ENCODE data around the gene UNG. TPM values are rescaled to one million over a fixed set of nuclear protein-coding genes. Genes with fewer than 3 reads are reported as not detected.

UNG gene
- total RNA-seq, 1 experiment from 2014 or later = 99.0 TPM

DNA sequence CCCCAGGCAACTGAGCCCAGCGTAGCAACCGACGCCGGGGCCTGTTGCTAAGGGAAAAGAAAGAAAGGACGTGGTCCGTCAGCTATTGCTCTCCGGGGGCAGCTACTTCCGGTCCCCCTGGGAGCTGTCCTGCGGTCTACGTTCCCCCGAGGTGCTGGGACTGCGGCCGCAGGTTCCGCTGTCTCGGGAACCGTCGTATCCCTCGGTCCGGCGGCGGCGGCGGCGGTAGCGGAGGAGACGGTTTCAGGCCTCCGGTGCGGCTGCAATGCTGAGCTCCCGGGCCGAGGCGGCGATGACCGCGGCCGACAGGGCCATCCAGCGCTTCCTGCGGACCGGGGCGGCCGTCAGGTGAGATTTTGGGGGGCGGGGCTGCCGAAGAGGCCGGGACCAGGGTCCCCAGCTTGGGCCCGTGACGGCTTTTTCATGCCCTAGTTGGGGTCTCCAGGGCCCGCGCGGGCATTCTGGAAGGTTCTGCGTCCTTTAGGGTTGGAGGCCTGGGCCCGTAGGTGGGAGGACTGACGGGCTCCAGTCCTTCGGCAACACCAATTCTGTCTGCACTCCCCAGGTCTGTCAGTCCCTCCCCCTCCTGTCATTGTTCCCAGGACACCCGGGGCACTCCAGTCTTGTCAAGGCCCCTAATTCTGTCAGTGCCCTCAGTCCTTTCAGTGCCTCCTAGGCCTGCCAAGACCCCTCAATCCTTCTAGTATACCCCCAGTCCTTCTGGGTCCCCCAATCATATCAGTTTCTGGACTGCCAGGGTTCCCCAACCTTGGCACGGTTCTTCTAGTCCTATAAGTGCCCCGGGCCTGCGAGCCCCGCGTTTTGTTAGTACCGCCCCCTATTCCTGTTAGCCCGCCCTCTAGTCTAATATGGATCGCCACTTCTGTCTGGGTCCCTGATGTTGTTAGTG, 44.7 kb upstream of the UNG start, which contains the start of gene USP30:
USP30 (plus strand) TSS at position 163 of the 910 bp plus-strand sequence; CDS start at position 266, 103 bp downstream.
- ChIA-PET RAD21 (ENCODE audit: low non-redundant PET in 1 of 2, low total read pairs in 2 of 2, uncharacterized antibody in 2 of 2, unreplicated experiment in 2 of 2) (no interaction called here), CTCF (no interaction called here), POLR2A (no interaction called here)
- peak within 1 kb of the TSS; percentile 78 for H2AFZ ChIP-seq (ENCODE audit: low read depth, low read length, poor library complexity, severe bottlenecking)
- DNase-seq (ENCODE audit: low read depth, low spot score) = peak; percentile 76
- H3K9ac ChIP-seq (ENCODE audit: low read length) = peak within 1 kb of the TSS; percentile 63
- ATAC-seq = peak; percentile 91
- TSS peak; percentile 55 for BruUV-seq (replicated peaks)
- H3K9me3 ChIP-seq (ENCODE audit: control insufficient read depth in 1 of 2, insufficient read depth in 1 of 2, low read depth in 1 of 2, low read length in 2 of 2) = no peaks in the 10 kb centered on the region
- no peaks in the 10 kb centered on the region for H3K27me3 ChIP-seq (ENCODE audit: insufficient read depth, low read length)
- H3K4me2 ChIP-seq (ENCODE audit: low read length) = peak within 1 kb of the TSS; percentile 98
- H3K4me3 ChIP-seq (replicated peaks in 1 of 2; ENCODE audit: low read depth in 1 of 2, low read length in 2 of 2) = peak within 1 kb of the TSS; percentile 79 to 91
- H3K79me2 ChIP-seq (ENCODE audit: insufficient read depth, low read length) = no peaks in the 10 kb centered on the region
- H4K20me1 ChIP-seq (ENCODE audit: insufficient read depth) = no peaks in the 10 kb centered on the region
- peaks cover 6 to 13% of the 10 kb centered on the region in 2 experiments; a peak in 2 of 4 replicates for H3K4me1 ChIP-seq (ENCODE audit: control insufficient read depth in 1 of 2, insufficient read depth in 2 of 2, low read length in 2 of 2)
- TF ChIP-seq POLR2AphosphoS5 (IDR thresholded peaks at IDR 0.05; ENCODE audit: low read depth, low read length) = peak; percentile 67
- TF ChIP-seq ZFX (IDR thresholded peaks at IDR 0.05) = peak; percentile 68
- TF ChIP-seq EGR1 (IDR thresholded peaks at IDR 0.05; ENCODE audit: low read depth) = 0 out of 2 replicates have a peak, but pooled peaks have one; percentile 49
- TF ChIP-seq POLR2A (IDR thresholded peaks at IDR 0.05; ENCODE audit: borderline replicate concordance, extremely low read depth, insufficient read depth, insufficient read length) = no peak
- TF ChIP-seq JUND (IDR thresholded peaks at IDR 0.05) = no peak
- peak; percentile 73 for TF ChIP-seq SP1 (IDR thresholded peaks at IDR 0.05; ENCODE audit: low read depth)
- peak; percentile 95 for TF ChIP-seq SIN3A (IDR thresholded peaks at IDR 0.05; ENCODE audit: low read depth)
- TF ChIP-seq, protein P1, sequence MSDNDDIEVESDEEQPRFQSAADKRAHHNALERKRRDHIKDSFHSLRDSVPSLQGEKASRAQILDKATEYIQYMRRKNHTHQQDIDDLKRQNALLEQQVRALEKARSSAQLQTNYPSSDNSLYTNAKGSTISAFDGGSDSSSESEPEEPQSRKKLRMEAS (IDR thresholded peaks at IDR 0.05) = peak; percentile 79
- TF ChIP-seq, protein P2, sequence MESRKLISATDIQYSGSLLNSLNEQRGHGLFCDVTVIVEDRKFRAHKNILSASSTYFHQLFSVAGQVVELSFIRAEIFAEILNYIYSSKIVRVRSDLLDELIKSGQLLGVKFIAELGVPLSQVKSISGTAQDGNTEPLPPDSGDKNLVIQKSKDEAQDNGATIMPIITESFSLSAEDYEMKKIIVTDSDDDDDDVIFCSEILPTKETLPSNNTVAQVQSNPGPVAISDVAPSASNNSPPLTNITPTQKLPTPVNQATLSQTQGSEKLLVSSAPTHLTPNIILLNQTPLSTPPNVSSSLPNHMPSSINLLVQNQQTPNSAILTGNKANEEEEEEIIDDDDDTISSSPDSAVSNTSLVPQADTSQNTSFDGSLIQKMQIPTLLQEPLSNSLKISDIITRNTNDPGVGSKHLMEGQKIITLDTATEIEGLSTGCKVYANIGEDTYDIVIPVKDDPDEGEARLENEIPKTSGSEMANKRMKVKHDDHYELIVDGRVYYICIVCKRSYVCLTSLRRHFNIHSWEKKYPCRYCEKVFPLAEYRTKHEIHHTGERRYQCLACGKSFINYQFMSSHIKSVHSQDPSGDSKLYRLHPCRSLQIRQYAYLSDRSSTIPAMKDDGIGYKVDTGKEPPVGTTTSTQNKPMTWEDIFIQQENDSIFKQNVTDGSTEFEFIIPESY (IDR thresholded peaks at IDR 0.05; ENCODE audit: extremely low read depth, insufficient replicate concordance, low read length) = peak; percentile 58
- no peak for TF ChIP-seq CTCF (IDR thresholded peaks at IDR 0.05 in 2 of 3, conservative IDR thresholded peaks at IDR 0.05 in 1 of 3; ENCODE audit: borderline replicate concordance in 1 of 3, insufficient read depth in 1 of 3, low read depth in 2 of 3, low read length in 2 of 3)
- TF ChIP-seq RAD21 (IDR thresholded peaks at IDR 0.05; ENCODE audit: low read depth) = no peak
- TF ChIP-seq CBX3 (IDR thresholded peaks at IDR 0.05; ENCODE audit: low read depth) = peak; percentile 98
- TF ChIP-seq EZH2 (IDR thresholded peaks at IDR 0.05) = no peak
- no peak; the same call in 1 of the 2 replicates for TF ChIP-seq CEBPB (IDR thresholded peaks at IDR 0.05; ENCODE audit: low read depth)
- TF ChIP-seq ELF1 (IDR thresholded peaks at IDR 0.05; ENCODE audit: borderline replicate concordance, low read depth) = peak; percentile 44; the same call in 1 of the 2 replicates
- TF ChIP-seq YY1 (IDR thresholded peaks at IDR 0.05; ENCODE audit: extremely low read depth, insufficient replicate concordance, low read depth, low read length) = peak; percentile 86
- peak; percentile 85 for TF ChIP-seq SRF (IDR thresholded peaks at IDR 0.05; ENCODE audit: low read depth)
- no peaks in the 10 kb centered on the region for H3K9me2 ChIP-seq (ENCODE audit: insufficient read depth)
- peak within 1 kb of the TSS; percentile 68; the same call in 1 of the 2 replicates for H3K27ac ChIP-seq (ENCODE audit: low read depth, low read length)
- H3K36me3 ChIP-seq (ENCODE audit: control insufficient read depth in 1 of 2, insufficient read depth in 2 of 2, low read length in 2 of 2) = no peaks in the 10 kb centered on the region
- intact Hi-C loops (cut with micrococcal nuclease) = no loop called here

All from HCT116 (cell line).